GM19324 (cell line): ENCODE measurements around the gene PTPRN2.
"Not testable (repeated sequence)": the region's sequence is repeated elsewhere in the genome, so short reads cannot be mapped to it uniquely, and the experiment has no call there.

Experiments used
- ATAC-seq: cut with Tn5 transposase; IDR thresholded peaks from one replicate; pipeline ENCODE4 v1.9.1; 2021; ENCODE audit warnings: mild to moderate bottlenecking, moderate library complexity; ENCODE audit not compliant: unreplicated experiment, low FRiP score

PTPRN2 gene

GRCh38 chr7:157862731-157863130, 724.9 kb downstream of the PTPRN2 start:
- ATAC-seq: no peak

GRCh38 chr7:157861551-157861950, 726.1 kb downstream of the PTPRN2 start:
- ATAC-seq: no peak

GRCh38 chr7:157861031-157861491, 726.6 kb downstream of the PTPRN2 start:
- ATAC-seq: no peak

- ATAC-seq: no peak
These were observed 727.2 kb downstream of the PTPRN2 start for GRCh38 chr7:157860406-157860805.

GRCh38 chr7:157859915-157860314, 727.7 kb downstream of the PTPRN2 start:
- no peak for ATAC-seq

- no peak for ATAC-seq
These were observed 730.0 kb downstream of the PTPRN2 start for GRCh38 chr7:157857578-157858075.

- no peak for ATAC-seq
These were observed 730.6 kb downstream of the PTPRN2 start for GRCh38 chr7:157856873-157857577.

GRCh38 chr7:157855452-157856213, 732.0 kb downstream of the PTPRN2 start:
- no peak for ATAC-seq

- no peak for ATAC-seq
These were observed 732.6 kb downstream of the PTPRN2 start for GRCh38 chr7:157855016-157855415.

GRCh38 chr7:157854066-157854891, 733.3 kb downstream of the PTPRN2 start:
- ATAC-seq: no peak

GRCh38 chr7:157853789-157854065, 733.9 kb downstream of the PTPRN2 start:
- ATAC-seq: no peak

- no peak for ATAC-seq
These were observed 734.4 kb downstream of the PTPRN2 start for GRCh38 chr7:157853076-157853788.

- no peak for ATAC-seq
These were observed 736.0 kb downstream of the PTPRN2 start for GRCh38 chr7:157851501-157852067.

GRCh38 chr7:157850481-157851444, 736.9 kb downstream of the PTPRN2 start:
- ATAC-seq: no peak

- ATAC-seq: no peak
These were observed 737.9 kb downstream of the PTPRN2 start for GRCh38 chr7:157849726-157850125.

GRCh38 chr7:157849341-157849596, 738.4 kb downstream of the PTPRN2 start:
- no peak for ATAC-seq

- ATAC-seq: no peak
These were observed 738.9 kb downstream of the PTPRN2 start for GRCh38 chr7:157848508-157849340.

GRCh38 chr7:157847756-157848487, 739.7 kb downstream of the PTPRN2 start:
- ATAC-seq: not testable (repeated sequence)
